ENCODE data around the gene EML5. TPM values are rescaled to one million over a fixed set of nuclear protein-coding genes. Genes with fewer than 3 reads are reported as not detected.

EML5 gene
- total RNA-seq, 1 donor, result 3.8 TPM

GRCh38 chr14:88706425-88706824 is 86.3 kb downstream of the EML5 start:
- H3K4me3 ChIP-seq (ENCODE audit: low read length), result no peak overlapping the region
- H3K4me1 ChIP-seq (ENCODE audit: insufficient read depth, low read length), result no peaks in the 10 kb centered on the region

GRCh38 chr14:88698651-88699050 is 94.1 kb downstream of the EML5 start:
- Histone ChIP-seq H3K4me1 (ENCODE audit: insufficient read depth, low read length) (no peaks in the 10 kb centered on the region), H3K4me3 (ENCODE audit: low read length) (no peak overlapping the region), H3K9me3 (ENCODE audit: low read depth, low read length) (no peaks in the 10 kb centered on the region), H3K27me3 (ENCODE audit: insufficient read depth, low read length) (no peaks in the 10 kb centered on the region)

More at GRCh38 chr14:88706425-88706824, 86.3 kb downstream of the EML5 start:
- no peaks in the 10 kb centered on the region for H3K9me3 ChIP-seq (ENCODE audit: low read depth, low read length)
- no peaks in the 10 kb centered on the region for H3K27me3 ChIP-seq (ENCODE audit: insufficient read depth, low read length)

GRCh38 chr14:88695870-88696269 is 96.9 kb downstream of the EML5 start:
- H3K4me3 ChIP-seq (ENCODE audit: low read length), result no peak overlapping the region
- H3K4me1 ChIP-seq (ENCODE audit: insufficient read depth, low read length), result no peaks in the 10 kb centered on the region
- H3K9me3 ChIP-seq (ENCODE audit: low read depth, low read length), result no peaks in the 10 kb centered on the region
- no peaks in the 10 kb centered on the region for H3K27me3 ChIP-seq (ENCODE audit: insufficient read depth, low read length)

- Histone ChIP-seq H3K4me3 (ENCODE audit: low read length) (no peak overlapping the region), H3K9me3 (ENCODE audit: low read depth, low read length) (no peaks in the 10 kb centered on the region), H3K27me3 (ENCODE audit: insufficient read depth, low read length) (no peaks in the 10 kb centered on the region), H3K4me1 (ENCODE audit: insufficient read depth, low read length) (no peaks in the 10 kb centered on the region)
These were observed 104.4 kb downstream of the EML5 start for GRCh38 chr14:88688386-88688785.

GRCh38 chr14:88683119-88683518 is 109.6 kb downstream of the EML5 start:
- Histone ChIP-seq H3K9me3 (ENCODE audit: low read depth, low read length) (no peaks in the 10 kb centered on the region), H3K4me1 (ENCODE audit: insufficient read depth, low read length) (no peaks in the 10 kb centered on the region), H3K27me3 (ENCODE audit: insufficient read depth, low read length) (no peaks in the 10 kb centered on the region), H3K4me3 (ENCODE audit: low read length) (no peak overlapping the region)

GRCh38 chr14:88682495-88683114 is 110.1 kb downstream of the EML5 start:
- Histone ChIP-seq H3K9me3 (ENCODE audit: low read depth, low read length) (no peaks in the 10 kb centered on the region), H3K4me3 (ENCODE audit: low read length) (no peak overlapping the region), H3K4me1 (ENCODE audit: insufficient read depth, low read length) (no peaks in the 10 kb centered on the region), H3K27me3 (ENCODE audit: insufficient read depth, low read length) (no peaks in the 10 kb centered on the region)

DNA sequence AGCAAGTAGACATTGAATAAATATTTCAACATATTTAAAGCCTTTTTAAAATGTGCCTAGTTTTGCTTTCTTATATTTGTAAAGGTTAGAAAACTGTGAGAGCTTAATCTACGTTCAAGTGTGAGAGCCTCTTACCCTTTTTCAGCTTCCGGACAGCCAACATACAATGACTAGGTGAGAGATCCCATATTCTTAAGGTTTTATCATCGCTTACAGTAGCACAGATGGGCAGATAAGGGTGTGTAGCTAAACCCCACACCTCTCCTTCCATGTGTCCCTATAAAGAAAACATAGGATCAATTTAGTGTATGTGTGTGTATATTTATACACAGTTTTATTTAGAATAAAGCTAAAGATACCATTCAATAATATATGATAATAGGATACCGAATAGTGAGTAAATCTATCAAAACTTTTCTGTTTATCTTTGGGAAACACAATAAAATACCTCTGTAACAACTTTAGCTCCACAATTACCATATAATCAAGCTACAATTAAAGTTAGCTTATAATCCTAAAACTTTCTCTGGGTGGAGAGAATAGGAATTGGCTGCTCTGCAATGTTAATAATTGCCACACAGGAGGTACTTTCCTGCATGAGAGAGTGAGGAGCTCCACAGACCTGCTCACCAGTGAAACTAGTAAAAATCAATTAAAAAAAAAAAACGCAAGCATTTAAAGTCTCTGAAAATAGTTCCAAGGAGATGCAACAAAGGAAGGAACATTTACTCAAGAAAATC is 110.8 kb downstream of the EML5 start:
- Histone ChIP-seq H3K9me3 (ENCODE audit: low read depth, low read length) (no peaks in the 10 kb centered on the region), H3K4me1 (ENCODE audit: insufficient read depth, low read length) (no peaks in the 10 kb centered on the region), H3K27me3 (ENCODE audit: insufficient read depth, low read length) (no peaks in the 10 kb centered on the region), H3K4me3 (ENCODE audit: low read length) (no peak overlapping the region)

- Histone ChIP-seq H3K9me3 (ENCODE audit: low read depth, low read length) (no peaks in the 10 kb centered on the region), H3K4me1 (ENCODE audit: insufficient read depth, low read length) (peaks cover 20% of the 10 kb centered on the region), H3K4me3 (ENCODE audit: low read length) (no peak overlapping the region), H3K27me3 (ENCODE audit: insufficient read depth, low read length) (no peaks in the 10 kb centered on the region)
These were observed 123.4 kb downstream of the EML5 start for GRCh38 chr14:88669346-88669745.

GRCh38 chr14:88668448-88669116 is 124.2 kb downstream of the EML5 start:
- Histone ChIP-seq H3K4me1 (ENCODE audit: insufficient read depth, low read length) (peaks cover 20% of the 10 kb centered on the region), H3K27me3 (ENCODE audit: insufficient read depth, low read length) (no peaks in the 10 kb centered on the region), H3K4me3 (ENCODE audit: low read length) (no peak overlapping the region), H3K9me3 (ENCODE audit: low read depth, low read length) (no peaks in the 10 kb centered on the region)

DNA sequence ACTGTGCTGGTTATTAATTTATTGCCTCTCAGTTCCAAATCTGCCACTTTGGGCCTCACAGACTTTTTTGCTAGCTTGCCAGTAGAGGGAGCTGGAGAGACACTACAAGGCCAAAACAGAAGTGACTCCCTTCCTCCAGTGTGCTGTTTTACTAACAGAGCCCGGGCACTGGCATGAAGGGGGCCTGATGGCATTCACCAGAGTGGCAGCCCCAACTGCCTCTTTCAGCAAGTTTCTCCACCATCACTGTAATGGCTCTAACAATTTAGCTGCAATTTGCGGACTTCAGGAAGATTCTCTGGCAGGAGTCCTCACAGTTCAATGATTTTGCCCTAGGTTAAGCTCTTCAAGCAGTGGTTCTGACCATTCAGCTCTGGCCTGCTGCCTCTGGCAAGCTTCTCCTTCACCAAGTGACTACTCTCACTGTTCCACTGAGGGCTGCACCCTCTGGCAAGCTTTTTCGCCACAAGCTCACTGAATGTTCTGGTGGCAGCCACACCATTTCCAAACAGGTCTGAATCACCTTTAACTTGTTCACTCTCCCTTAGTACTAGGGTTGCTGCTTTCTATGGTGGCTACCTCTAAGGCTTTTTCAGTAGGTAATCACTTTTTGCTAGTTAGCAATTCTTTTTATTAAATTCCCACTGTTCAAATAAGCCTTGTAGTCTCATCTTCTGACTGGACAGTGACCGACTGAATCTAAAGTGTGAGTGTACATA is 125.0 kb downstream of the EML5 start:
- H3K9me3 ChIP-seq (ENCODE audit: low read depth, low read length), result no peaks in the 10 kb centered on the region
- no peak overlapping the region for H3K4me3 ChIP-seq (ENCODE audit: low read length)
- H3K4me1 ChIP-seq (ENCODE audit: insufficient read depth, low read length), result peaks cover 20% of the 10 kb centered on the region
- H3K27me3 ChIP-seq (ENCODE audit: insufficient read depth, low read length), result no peaks in the 10 kb centered on the region

DNA sequence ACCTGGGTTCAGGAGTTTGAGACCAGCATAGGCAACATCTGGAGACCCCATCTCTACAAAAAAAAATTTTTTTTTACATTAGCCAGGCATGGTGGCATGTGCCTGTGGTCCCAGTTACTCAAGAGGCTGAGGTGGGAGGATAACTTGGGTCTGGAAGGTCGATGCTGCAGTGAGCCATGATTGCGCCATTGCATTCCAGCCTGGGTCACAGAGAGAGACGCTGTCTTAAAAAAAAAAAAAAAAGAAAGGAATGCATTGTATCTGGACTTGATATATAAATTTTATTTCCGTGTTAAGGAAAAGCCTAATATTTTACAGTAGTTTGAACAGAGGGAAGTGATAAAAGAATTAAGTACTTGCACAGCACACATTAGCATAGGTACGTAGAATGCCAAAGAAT is 132.7 kb downstream of the EML5 start:
- Histone ChIP-seq H3K9me3 (ENCODE audit: low read depth, low read length) (no peaks in the 10 kb centered on the region), H3K27me3 (ENCODE audit: insufficient read depth, low read length) (no peaks in the 10 kb centered on the region), H3K4me1 (ENCODE audit: insufficient read depth, low read length) (no peaks in the 10 kb centered on the region), H3K4me3 (ENCODE audit: low read length) (no peak overlapping the region)

DNA sequence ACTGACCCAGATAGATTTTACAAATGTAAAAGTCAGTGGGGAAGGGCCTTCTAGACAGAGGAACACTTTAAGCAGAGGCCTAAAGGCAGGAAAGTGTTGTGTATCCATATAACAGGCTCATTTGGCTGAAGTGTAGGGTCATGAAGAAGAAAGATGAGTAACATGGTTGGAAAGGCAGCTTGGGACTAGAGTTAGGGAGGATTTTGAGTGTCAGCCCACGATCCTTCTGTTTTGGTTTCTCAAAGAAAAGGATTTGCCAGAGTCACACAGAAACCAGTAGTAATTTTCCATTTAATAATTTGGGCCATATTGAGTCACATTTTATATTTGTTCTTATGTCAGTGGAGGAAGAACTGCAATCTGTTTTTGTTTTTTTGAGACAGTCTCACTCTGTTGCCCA is 153.5 kb downstream of the EML5 start:
- no peaks in the 10 kb centered on the region for H3K4me1 ChIP-seq (ENCODE audit: insufficient read depth, low read length)
- no peak overlapping the region for H3K4me3 ChIP-seq (ENCODE audit: low read length)
- no peaks in the 10 kb centered on the region for H3K27me3 ChIP-seq (ENCODE audit: insufficient read depth, low read length)
- peaks cover 8% of the 10 kb centered on the region for H3K9me3 ChIP-seq (ENCODE audit: low read depth, low read length)

DNA sequence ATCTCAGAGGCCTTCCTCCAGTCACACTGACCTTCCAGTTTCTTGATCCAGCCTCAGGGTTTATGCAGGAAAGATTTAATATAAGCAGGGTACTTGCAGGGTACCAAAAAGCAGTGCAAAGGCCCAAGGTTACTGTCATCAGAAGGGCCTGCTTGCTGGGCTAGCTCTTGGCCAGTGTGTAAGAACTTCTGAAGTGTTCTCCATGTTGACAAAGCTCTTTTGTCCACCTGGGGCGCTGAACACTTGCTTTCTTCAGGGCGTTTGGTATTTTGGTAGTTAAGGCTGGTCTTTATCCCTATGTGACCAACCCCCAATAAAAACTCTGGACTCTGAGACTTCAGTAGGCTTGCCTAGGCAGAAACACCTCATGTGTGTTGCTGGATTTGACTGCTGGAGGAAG is 160.2 kb downstream of the EML5 start:
- Histone ChIP-seq H3K27me3 (ENCODE audit: insufficient read depth, low read length) (no peaks in the 10 kb centered on the region), H3K4me3 (ENCODE audit: low read length) (no peak overlapping the region), H3K4me1 (ENCODE audit: insufficient read depth, low read length) (no peaks in the 10 kb centered on the region), H3K9me3 (ENCODE audit: low read depth, low read length) (no peaks in the 10 kb centered on the region)

DNA sequence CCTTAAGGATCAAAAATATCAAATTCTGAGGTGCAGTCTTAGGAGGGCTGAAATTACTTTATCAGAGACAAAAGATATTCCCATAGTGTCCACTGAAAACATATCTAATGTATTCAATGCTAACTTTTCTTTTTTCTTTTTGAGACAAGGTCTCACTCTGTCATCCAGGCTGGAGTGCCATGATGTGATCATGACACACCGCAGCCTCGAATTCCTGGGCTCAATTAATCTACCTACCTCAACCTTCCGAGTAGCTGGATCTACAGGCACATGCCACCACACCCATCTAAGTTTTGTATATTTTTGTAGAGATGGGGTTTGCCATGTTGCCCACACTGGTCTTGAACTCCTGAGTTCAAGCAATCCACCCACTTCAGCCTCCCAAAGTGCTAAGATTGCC is 161.7 kb downstream of the EML5 start:
- Histone ChIP-seq H3K4me3 (ENCODE audit: low read length) (no peak overlapping the region), H3K9me3 (ENCODE audit: low read depth, low read length) (no peaks in the 10 kb centered on the region), H3K27me3 (ENCODE audit: insufficient read depth, low read length) (no peaks in the 10 kb centered on the region), H3K4me1 (ENCODE audit: insufficient read depth, low read length) (no peaks in the 10 kb centered on the region)

DNA sequence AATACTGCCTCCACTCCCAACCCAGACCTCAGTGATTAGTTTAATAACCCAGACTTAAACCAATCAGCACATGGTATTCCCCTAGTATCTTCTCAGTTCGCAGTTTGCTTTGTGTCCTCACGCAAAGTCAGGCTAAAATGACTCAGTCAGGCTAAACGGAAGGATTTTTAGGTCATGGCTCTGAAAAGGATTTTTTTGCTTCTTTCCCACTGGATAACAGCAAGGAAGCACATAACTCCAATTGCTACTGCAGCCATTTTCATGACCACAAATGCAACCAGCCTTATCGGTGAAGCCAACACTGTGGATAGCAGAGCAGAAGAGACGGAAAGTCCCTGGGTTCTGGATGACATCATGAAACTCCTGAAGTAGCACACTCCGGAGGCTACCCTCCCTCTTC is 162.2 kb downstream of the EML5 start:
- Histone ChIP-seq H3K4me3 (ENCODE audit: low read length) (no peak overlapping the region), H3K27me3 (ENCODE audit: insufficient read depth, low read length) (no peaks in the 10 kb centered on the region), H3K4me1 (ENCODE audit: insufficient read depth, low read length) (no peaks in the 10 kb centered on the region), H3K9me3 (ENCODE audit: low read depth, low read length) (no peaks in the 10 kb centered on the region)
